Cerebellar nuclear complex (tissue), 1 donor: ENCODE results near the gene OXNAD1.

Source experiments
- DNase-seq, 2 experiments: peaks; one replicate each; lab custom pipeline; 2025; lab: John Stamatoyannopoulos, UW

Gene OXNAD1

GRCh38 chr3:16247282-16248061 lies 17.5 kb upstream of the OXNAD1 start:
- DNase-seq: peak; percentile 12 to 62

DNA sequence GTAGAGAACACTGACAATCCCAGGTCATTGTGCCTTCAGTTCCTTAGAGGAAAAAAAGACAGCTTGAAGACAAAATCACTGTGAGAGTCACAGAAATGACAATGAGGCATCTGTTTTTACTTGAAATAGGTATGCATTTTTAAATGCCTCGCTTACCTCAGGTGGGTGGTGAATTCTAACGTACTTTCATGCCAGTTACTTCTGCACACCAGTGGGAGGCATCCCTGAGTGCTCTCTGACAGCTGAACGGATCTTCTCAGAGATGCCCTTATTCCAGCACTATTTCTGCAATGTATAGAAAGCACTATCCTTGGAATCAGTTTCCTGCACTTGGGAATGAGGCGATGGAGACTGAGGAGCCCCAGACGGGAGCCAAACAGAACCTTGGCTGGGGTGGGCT lies 16.5 kb upstream of the OXNAD1 start:
- DNase-seq: no peak

- no peak for DNase-seq
Measured at GRCh38 chr3:16249336-16249735, 15.7 kb upstream of the OXNAD1 start.

DNA sequence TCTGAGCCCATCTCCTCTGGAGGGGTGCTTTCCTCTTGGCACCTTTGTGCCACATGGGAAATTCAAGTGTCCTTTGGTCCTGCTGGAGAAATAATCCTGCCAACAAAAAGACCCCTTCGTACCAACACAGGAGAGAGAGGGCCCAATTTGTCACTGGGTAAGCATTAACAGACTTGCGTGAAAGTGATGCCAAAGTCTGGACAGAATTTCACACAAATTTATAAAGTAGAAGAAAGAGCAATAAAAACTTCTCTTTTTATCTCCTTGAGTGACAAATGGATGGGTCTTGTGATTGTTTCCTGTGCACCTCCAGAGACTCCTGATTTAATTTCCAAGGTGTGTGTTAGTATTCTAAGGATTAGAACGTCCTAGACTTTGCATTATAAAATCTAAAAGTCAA lies 15.1 kb upstream of the OXNAD1 start:
- DNase-seq: no peak

GRCh38 chr3:16251316-16252085 lies 13.5 kb upstream of the OXNAD1 start:
- no peak for DNase-seq

DNA sequence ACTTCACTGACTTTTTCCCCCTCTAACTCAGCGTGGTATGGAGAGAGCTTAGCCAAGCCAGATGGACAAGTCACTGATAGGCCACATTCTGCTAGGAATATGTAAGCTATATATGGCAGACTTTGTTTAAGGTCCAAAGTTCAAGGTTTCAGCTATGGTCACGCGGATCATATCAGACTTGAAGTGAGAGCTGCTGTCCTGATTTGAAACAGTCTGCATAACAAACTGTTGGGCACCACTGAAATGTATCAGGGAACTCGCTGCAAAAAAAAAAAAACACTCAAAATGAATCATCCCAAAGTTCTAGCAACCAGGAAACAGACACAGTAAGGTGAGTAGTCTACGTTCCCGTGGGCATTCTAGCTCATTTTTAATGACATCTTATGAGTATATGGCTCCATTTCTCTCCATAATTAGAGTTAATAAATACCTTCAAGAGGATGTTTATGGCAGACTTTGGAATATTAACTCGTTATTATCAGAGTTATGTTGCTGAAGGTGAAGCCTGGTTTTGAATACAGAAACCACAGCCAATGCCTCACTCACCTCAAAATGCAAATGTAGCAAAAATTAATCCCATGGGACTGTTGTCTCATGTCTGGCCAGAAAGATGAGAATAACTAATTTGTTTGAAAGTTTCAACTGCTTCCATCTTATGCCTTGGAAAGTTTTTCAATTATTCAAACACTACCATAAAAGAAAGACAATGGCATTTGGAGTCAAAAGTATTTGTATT lies 12.6 kb upstream of the OXNAD1 start:
- DNase-seq: no peak

GRCh38 chr3:16252988-16253387 lies 12.0 kb upstream of the OXNAD1 start:
- DNase-seq: no peak

GRCh38 chr3:16253601-16254000 lies 11.4 kb upstream of the OXNAD1 start:
- no peak for DNase-seq

DNA sequence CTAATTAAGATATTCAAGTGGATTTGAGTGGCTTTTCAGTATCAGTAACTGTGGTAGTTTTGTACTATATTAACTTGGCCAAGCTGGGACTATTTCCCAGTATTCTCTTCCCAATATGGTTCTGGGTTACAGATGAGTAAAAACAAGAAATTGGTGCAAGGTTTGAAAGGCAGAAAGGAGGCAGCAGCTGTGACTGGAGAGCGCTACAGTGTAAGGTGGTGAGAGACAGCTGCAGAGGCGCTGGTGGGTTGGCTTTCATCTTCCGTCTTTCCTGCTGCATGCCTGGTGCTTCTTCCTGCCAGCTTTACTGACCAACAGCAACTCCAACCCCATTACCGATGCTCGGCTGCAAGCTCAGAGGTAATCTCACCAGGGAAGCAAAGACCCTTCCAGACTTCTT lies 10.1 kb upstream of the OXNAD1 start:
- DNase-seq: no peak

DNA sequence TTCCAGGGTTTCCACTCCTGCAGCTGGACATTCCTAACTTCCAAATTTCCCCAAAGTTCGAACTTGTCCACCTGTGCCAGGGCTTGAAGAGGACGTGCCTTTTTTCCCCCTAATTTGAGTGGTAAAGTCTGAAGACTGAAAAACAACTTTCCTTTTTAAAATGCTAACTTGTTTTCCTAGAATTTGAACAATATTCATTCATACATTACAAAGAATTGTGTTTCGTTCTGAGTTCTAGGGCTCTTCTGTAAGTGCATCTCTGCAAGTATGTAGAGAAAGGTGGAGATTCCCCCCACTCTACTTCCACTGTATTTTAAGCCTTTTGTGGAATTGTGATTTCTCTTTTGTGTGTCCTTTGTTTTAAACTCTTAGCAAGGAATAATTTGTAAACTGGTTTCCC lies 9.7 kb upstream of the OXNAD1 start:
- DNase-seq: no peak

- DNase-seq: no peak
Measured at GRCh38 chr3:16255726-16256125, 9.3 kb upstream of the OXNAD1 start.

- no peak for DNase-seq
Measured at GRCh38 chr3:16257309-16257708, 7.7 kb upstream of the OXNAD1 start.

- DNase-seq: no peak
Measured at GRCh38 chr3:16258177-16258576, 6.8 kb upstream of the OXNAD1 start.

- DNase-seq: no peak
Measured at GRCh38 chr3:16258866-16259265, 6.1 kb upstream of the OXNAD1 start.

DNA sequence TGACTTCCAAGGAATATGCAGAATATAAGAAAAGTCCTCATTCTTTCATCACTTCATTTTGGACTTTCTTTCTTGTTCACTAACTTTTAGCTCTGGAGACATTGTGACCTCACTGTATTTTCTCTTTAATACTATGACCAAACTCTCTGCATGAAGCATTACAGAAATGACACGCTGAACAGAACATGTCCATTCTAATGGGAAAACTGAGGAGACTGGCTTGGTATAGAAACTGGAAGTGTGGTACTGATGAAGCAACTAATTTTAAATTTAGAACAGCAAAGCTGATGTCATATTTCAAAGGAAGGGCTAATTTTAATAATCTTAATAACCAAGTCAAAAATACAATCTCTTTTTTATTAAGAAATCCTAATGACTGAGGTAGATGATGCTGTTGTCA lies 5.0 kb upstream of the OXNAD1 start:
- no peak for DNase-seq

DNA sequence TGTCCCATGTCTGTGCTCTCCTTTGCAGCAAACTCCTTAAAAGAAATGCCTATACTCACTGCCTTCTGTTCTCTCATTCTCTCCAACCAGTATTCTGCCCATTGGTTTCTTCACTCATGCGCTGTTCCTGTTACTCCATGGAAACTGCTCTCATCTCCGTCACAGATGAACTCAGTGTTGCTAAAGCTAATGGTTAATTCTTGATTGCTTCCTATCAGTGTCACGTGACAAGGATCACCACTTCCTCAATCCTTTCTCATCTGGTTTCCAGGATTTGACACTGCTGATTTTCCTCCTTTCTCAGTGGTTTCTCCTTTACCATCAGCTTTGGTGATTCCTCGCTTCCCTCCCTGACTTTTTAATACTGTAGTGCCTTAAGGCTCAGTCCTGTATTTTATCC lies 2.8 kb upstream of the OXNAD1 start:
- DNase-seq: no peak

GRCh38 chr3:16264174-16264707 lies 771 bp upstream of the OXNAD1 start:
- no peak for DNase-seq

DNA sequence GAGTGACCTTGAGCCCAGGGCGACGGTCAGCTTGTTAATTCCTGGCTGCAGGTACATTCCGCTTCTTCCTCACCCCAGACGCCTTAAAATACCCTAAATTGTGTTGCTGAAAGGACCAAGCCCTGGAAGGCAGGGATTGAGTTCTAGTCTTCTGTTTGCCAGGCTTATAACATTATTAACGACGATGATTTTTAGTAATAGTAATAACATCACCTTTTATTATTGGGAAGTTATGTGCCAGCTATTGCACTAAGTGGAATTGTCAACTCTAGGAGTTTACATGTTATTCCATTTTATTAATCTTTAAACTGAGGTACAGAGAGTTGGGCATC lies 409 bp downstream of the OXNAD1 start:
- DNase-seq: no peak

DNA sequence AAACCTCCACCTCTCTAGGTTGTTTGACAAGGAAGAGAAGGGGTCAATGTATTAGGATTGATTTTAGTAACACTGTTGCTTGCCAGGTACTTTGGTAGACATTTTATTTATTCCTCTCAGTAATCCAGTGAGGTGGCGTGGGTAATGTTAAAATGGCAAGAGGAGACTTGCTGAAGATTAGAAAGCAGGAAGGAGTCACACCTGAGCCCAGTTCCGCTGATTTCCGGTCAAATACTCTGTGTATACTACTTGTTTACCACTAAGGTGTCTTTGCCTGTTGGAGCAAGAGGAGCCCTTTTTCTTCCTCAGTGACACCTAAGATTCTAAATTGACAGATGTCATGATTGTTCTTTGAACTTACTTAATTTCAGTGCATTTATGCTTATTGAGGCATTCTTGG lies 1.7 kb downstream of the OXNAD1 start:
- no peak for DNase-seq

- DNase-seq: no peak
Measured at GRCh38 chr3:16270855-16271254, 5.8 kb downstream of the OXNAD1 start.

- DNase-seq: no peak
Measured at GRCh38 chr3:16272588-16272987, 7.6 kb downstream of the OXNAD1 start.

DNA sequence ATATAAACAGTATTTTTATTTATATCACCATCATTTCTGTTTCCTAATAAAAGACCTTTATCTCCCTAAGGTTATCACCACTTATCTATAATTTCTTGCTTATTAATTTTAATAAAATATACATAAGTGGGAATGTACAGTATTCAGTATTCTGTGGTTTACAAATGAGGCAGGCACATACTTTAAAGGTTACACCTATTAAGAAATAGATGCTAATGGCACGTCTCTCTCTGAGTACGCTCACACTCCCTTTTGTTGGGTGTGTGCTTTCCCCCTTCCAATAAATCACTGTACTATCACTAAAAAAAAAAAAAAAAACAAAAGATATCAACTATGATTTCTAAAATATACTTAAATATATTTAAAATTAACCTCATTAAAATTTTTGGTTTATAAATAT lies 8.9 kb downstream of the OXNAD1 start:
- DNase-seq: no peak

- DNase-seq: no peak
Measured at GRCh38 chr3:16277471-16277870, 12.5 kb downstream of the OXNAD1 start.
